Thoracic aorta (tissue), 2 donors: ENCODE results near the gene DENND1B. TPM values are rescaled to one million over a fixed set of nuclear protein-coding genes. Genes with fewer than 3 reads are reported as not detected.

Experiments used
- ATAC-seq: fragments of 150-250 bp; one replicate; pipeline ENCODE4 v1.8.0; 2017; ENCODE audit warnings: low read depth; ENCODE audit not compliant: insufficient number of reproducible peaks, low FRiP score
- DNase-seq: peaks from one replicate; pipeline ENCODE4 v3.0.0-alpha.2; 2020; ENCODE audit warnings: low spot score
- H3K27ac ChIP-seq, 2 donors: fragments of 200-600 bp; sonication (generic); 1 replicate in 1 of 2; 2 replicates in 1 of 2; pipeline ENCODE4 v1.5.1; 2016; ENCODE audit warnings: mild to moderate bottlenecking in 2 of 2, moderate library complexity in 2 of 2
- H3K27me3 ChIP-seq: fragments of 200-600 bp; sonication (generic); replicated peaks from 2 replicates; pipeline ENCODE4 v1.6.0; 2016; ENCODE audit warnings: mild to moderate bottlenecking; ENCODE audit not compliant: insufficient read depth
- H3K36me3 ChIP-seq: fragments of 200-600 bp; sonication (generic); one replicate; pipeline ENCODE4 v1.5.1; 2016
- H3K4me1 ChIP-seq, 2 donors: fragments of 200-600 bp; sonication (generic); 1 replicate in 1 of 2; 2 replicates in 1 of 2; pipeline versions ENCODE4 v1.5.1 to v1.6.0; 2016; ENCODE audit warnings: low read depth in 2 of 2, mild to moderate bottlenecking in 1 of 2; ENCODE audit not compliant: control insufficient read depth in 1 of 2
- H3K4me3 ChIP-seq: fragments of 200-600 bp; sonication (generic); 2 replicates; pipeline ENCODE4 v1.5.1; 2016; ENCODE audit warnings: mild to moderate bottlenecking
- H3K9me3 ChIP-seq: fragments of 200-600 bp; sonication (generic); 2 replicates; pipeline ENCODE4 v1.5.1; 2016
- total RNA-seq, 2 donors: library from RNA; depleted of rRNA; stranded (reverse); fragments of >200 nt; gene quantifications; one replicate each; pipeline versions ENCODE4 v1.1.0 to v1.2.3, GENCODE V29; 2016
- TF ChIP-seq, protein P1 (sequence below): fragments of 200-600 bp; sonication (generic); IDR thresholded peaks from one replicate; pipeline ENCODE4 v1.5.1; 2019; ENCODE audit warnings: antibody characterized with exemption

Gene DENND1B
- total RNA-seq, 2 donors from 2014 or later = 9.6 to 17.2 TPM

DNA sequence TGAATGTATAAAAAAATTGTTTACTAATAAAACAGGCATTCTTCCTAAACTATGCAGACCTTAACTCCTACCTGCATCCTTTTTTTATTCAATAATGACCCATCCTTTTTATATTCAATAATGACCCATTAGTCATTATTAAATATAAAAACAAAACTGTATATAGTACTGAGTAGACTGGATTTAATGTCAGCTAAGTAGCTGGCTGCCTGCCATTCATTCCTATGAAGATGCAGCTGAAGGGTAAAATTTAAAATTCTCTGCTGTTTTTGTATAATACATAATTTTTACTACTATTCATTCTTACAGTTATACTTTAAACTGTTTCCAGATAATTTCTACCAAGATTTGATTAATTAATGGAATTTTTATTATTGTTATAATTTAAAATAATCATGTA lies 79.3 kb downstream of the DENND1B start:
- H3K27ac ChIP-seq = no peak overlapping the region
- H3K36me3 ChIP-seq = no peaks in the 10 kb centered on the region
- H3K4me1 ChIP-seq = peaks cover 0 to 9% of the 10 kb centered on the region in 2 donors
- no peaks in the 10 kb centered on the region for H3K27me3 ChIP-seq
- H3K9me3 ChIP-seq = no peaks in the 10 kb centered on the region
- TF ChIP-seq, protein P1, sequence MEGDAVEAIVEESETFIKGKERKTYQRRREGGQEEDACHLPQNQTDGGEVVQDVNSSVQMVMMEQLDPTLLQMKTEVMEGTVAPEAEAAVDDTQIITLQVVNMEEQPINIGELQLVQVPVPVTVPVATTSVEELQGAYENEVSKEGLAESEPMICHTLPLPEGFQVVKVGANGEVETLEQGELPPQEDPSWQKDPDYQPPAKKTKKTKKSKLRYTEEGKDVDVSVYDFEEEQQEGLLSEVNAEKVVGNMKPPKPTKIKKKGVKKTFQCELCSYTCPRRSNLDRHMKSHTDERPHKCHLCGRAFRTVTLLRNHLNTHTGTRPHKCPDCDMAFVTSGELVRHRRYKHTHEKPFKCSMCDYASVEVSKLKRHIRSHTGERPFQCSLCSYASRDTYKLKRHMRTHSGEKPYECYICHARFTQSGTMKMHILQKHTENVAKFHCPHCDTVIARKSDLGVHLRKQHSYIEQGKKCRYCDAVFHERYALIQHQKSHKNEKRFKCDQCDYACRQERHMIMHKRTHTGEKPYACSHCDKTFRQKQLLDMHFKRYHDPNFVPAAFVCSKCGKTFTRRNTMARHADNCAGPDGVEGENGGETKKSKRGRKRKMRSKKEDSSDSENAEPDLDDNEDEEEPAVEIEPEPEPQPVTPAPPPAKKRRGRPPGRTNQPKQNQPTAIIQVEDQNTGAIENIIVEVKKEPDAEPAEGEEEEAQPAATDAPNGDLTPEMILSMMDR = no peak
- ATAC-seq (no peak), DNase-seq (no peak)
- no peak overlapping the region for H3K4me3 ChIP-seq

DNA sequence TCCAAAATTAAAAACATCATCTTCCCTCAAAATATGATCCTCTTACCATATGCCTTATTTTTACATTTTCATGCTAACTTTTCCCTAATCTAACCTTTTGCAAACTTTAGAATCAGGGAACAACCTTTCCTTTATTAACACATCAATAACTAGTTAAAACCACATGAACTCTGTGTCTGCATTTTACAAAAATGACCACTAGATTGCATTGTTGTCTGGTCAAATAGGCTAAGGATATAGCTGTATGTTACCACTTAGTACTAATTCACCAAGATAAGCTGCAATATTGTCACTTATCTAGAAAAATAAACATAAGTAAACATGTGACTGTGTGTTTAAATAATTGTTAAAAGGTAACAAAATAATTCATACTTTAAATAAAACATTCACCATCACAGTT lies 82.3 kb downstream of the DENND1B start:
- no peak overlapping the region for H3K4me3 ChIP-seq
- no peak for DNase-seq
- TF ChIP-seq, protein P1 = no peak
- H3K27ac ChIP-seq = no peak overlapping the region
- H3K9me3 ChIP-seq = peaks cover 3% of the 10 kb centered on the region
- H3K36me3 ChIP-seq = no peaks in the 10 kb centered on the region
- no peak for ATAC-seq
- peaks cover 0 to 9% of the 10 kb centered on the region in 2 donors for H3K4me1 ChIP-seq
- H3K27me3 ChIP-seq = no peaks in the 10 kb centered on the region

DNA sequence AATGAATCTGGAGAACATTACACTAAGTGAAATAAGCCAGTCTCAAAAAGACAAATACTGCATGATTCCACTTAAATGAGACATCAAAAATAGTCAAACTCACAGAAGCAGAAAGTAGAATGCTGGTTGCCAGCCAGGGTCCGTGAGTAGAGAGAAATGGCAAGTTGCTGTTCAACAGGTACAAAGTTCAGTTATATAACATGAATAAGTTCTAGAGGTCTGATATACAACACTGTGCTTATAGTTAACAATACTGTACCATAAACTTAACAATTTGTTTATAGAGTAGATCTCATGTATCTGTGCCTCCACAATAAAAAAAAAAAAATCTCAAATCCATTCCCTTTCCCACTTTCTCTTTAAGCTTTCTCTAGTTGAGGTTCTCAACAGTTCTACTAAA lies 83.5 kb downstream of the DENND1B start:
- Histone ChIP-seq H3K36me3 (no peaks in the 10 kb centered on the region), H3K27ac (no peak overlapping the region), H3K9me3 (peaks cover 3% of the 10 kb centered on the region), H3K27me3 (no peaks in the 10 kb centered on the region), H3K4me1 (peaks cover 0 to 9% of the 10 kb centered on the region in 2 donors), H3K4me3 (no peak overlapping the region)
- no peak for ATAC-seq
- DNase-seq = no peak
- TF ChIP-seq, protein P1 = no peak

DNA sequence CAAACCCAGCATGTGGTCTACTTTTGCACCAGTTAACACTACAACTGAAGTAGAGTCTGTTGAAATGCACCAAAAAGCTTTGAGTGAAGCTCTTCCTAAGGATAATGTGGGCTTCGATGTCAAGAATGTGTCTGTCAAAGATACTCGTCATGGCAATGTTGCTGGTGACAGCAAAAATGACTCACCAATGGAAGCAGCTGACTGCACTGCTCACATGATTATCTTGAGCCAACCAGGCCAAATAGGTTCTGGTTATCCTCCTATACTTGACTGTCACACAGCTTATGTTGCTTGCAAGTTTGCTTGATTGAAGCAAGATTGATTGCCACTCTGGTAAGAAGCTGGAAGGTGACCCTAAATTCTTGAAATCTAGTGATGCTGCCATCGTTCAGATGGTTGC lies 85.2 kb downstream of the DENND1B start:
- H3K27me3 ChIP-seq = no peaks in the 10 kb centered on the region
- ATAC-seq = no peak
- H3K9me3 ChIP-seq = peaks cover 3% of the 10 kb centered on the region
- no peak overlapping the region for H3K27ac ChIP-seq
- no peaks in the 10 kb centered on the region for H3K36me3 ChIP-seq
- peaks cover 3 to 6% of the 10 kb centered on the region in 2 donors for H3K4me1 ChIP-seq
- H3K4me3 ChIP-seq = no peak overlapping the region
- TF ChIP-seq, protein P1 = no peak
- no peak for DNase-seq

DNA sequence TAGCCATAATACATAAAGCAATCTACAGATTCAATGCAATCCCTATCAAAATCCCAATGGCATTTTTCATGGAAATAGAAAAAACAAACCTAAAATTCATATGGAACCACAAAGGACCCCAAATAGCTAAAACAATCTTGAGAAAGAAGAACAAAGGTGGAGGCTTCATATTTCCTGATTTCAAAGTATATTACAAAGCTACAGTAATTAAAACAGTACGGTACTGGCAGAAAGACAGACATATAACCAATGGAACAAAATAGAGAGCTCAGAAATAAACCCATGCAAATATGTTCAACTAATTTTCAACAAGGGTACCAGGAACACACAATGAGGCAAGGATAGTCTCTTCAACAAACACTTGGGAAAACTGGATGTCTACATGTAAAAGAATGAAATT lies 87.0 kb downstream of the DENND1B start:
- Histone ChIP-seq H3K27me3 (no peaks in the 10 kb centered on the region), H3K9me3 (peaks cover 3% of the 10 kb centered on the region), H3K36me3 (no peaks in the 10 kb centered on the region), H3K4me3 (no peak overlapping the region), H3K27ac (no peak overlapping the region), H3K4me1 (peaks cover 0 to 6% of the 10 kb centered on the region in 2 donors)
- ATAC-seq (no peak), DNase-seq (no peak)
- TF ChIP-seq, protein P1 = no peak
